ENCODE data around the gene RXFP1.

- TF ChIP-seq CTCF (IDR thresholded peaks at IDR 0.05; ENCODE audit: insufficient read depth, low read length): no peak
- TF ChIP-seq REST (IDR thresholded peaks at IDR 0.05; ENCODE audit: insufficient replicate concordance, low read depth): no peak
- TF ChIP-seq POLR2AphosphoS5 (IDR thresholded peaks at IDR 0.05; ENCODE audit: low read depth): no peak
These were observed 85.3 kb downstream of the RXFP1 start for GRCh38 chr4:158606969-158607368.

Measured in HL-60 (cell line).